H1 (cell line): Measurements from ENCODE around the gene LBR. TPM values are rescaled to one million over a fixed set of nuclear protein-coding genes. Genes with fewer than 3 reads are reported as not detected.

ENCODE experiments used
- ATF3 ChIP-seq: IDR thresholded peaks from 2 replicates; pipeline ENCODE4 v1.6.1; 2011; ENCODE audit warnings: low read depth, mild to moderate bottlenecking, low read length; ENCODE audit not compliant: insufficient read depth
- CHD7 ChIP-seq: fragments of 300-600 bp; sonication (generic); IDR thresholded peaks from 2 replicates; pipeline ENCODE4 v1.7.1; 2012; ENCODE audit warnings: low read length, moderate library complexity, mild to moderate bottlenecking, inconsistent platforms; ENCODE audit not compliant: insufficient replicate concordance
- HDAC2 ChIP-seq, 2 experiments: fragments of 300-600 bp in 1 of 2; sonication (generic) in 1 of 2; IDR thresholded peaks; 2 replicates each; pipeline ENCODE4 v1.6.1; 2011 to 2012; ENCODE audit warnings: low read depth in 2 of 2, low read length in 2 of 2, mild to moderate bottlenecking in 2 of 2, moderate library complexity in 2 of 2, borderline replicate concordance in 1 of 2, inconsistent platforms in 1 of 2
- KDM1A ChIP-seq: fragments of 200-600, 300-600 bp; sonication (generic); IDR thresholded peaks from 2 replicates; pipeline ENCODE4 v1.7.1; 2016; ENCODE audit warnings: mild to moderate bottlenecking, low read length, borderline replicate concordance
- TEAD4 ChIP-seq: IDR thresholded peaks from 2 replicates; pipeline ENCODE4 v1.6.1; 2012; ENCODE audit warnings: low read depth, low read length, inconsistent platforms, mixed read lengths
- polyA plus RNA-seq, 7 experiments: library from polyadenylated mRNA; depleted of rRNA in 3 of 7; stranded (reverse) in 5 of 7; unstranded in 2 of 7; fragments of >200 nt in 5 of 7; fragments of 200-250 nt in 2 of 7; gene quantifications; 1 replicate in 5 of 7; 2 replicates in 1 of 7; 4 replicates in 1 of 7; pipeline versions ENCODE4 v1.2.1 to v1.2.3, GENCODE V29; 2011 to 2013; ENCODE audit warnings: missing spikeins in 2 of 7, mixed read lengths in 2 of 7
- total RNA-seq: library from RNA; stranded (reverse); fragmentation: NEBNext Ultra II Directional; extraction: Animal tissue kit (Norgen Biotek cat#: 25700); gene quantifications from 2 replicates; pipeline ENCODE4 v1.2.1, GENCODE V29; 2021
- TF ChIP-seq, protein P1 (sequence below): IDR thresholded peaks from 2 replicates; pipeline ENCODE4 v1.6.1; 2012; ENCODE audit warnings: inconsistent platforms
- TF ChIP-seq, protein P2 (sequence below): IDR thresholded peaks from 2 replicates; pipeline ENCODE4 v1.6.1; 2011; ENCODE audit warnings: low read length, improper control_type of control experiment

Gene LBR
- total and polyA plus RNA-seq, 2 of the 8 experiments (the other 6 are each of a cell fraction or from before 2014, with no cell fraction given): 32.1 to 89.8 TPM

DNA sequence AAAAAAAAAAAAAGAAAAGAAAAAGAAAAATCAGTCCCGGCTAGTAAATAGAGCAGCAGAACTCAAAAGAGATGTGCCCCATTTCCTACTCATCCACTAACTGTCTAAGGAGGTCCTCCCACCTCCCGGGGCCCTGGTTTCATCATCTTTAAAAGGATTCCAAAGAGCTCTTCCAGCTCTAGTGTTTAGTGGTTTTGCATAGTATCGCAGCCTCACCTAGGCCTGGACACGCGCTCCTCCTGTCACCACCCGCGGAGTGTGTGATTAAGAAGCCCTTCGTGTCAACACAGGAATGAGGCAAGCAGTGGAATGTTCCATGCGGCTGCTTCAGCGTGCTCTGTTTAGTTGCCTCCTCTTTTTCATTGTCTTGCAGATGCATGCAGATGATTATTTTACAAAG lies 49.0 kb downstream of the LBR start (continued):
- TF ChIP-seq CHD7 (peak; percentile 40), KDM1A (no peak), HDAC2 (IDR thresholded peaks at IDR 0.05; ENCODE audit: borderline replicate concordance in 1 of 2, low read depth in 2 of 2, low read length in 2 of 2) (peak in 1 of 2 experiments; percentile 92; a peak in 1 of 4 replicates), ATF3 (peak; percentile 39; the same call in 1 of the 2 replicates), TEAD4 (peak; percentile 85)
- TF ChIP-seq, protein P1, sequence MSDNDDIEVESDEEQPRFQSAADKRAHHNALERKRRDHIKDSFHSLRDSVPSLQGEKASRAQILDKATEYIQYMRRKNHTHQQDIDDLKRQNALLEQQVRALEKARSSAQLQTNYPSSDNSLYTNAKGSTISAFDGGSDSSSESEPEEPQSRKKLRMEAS: peak; percentile 97
- TF ChIP-seq, protein P2, sequence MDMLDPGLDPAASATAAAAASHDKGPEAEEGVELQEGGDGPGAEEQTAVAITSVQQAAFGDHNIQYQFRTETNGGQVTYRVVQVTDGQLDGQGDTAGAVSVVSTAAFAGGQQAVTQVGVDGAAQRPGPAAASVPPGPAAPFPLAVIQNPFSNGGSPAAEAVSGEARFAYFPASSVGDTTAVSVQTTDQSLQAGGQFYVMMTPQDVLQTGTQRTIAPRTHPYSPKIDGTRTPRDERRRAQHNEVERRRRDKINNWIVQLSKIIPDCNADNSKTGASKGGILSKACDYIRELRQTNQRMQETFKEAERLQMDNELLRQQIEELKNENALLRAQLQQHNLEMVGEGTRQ: no peak
- TF ChIP-seq, all 59 proteins: peak for 9
